Measurements from ENCODE around the gene BEND6.

DNA sequence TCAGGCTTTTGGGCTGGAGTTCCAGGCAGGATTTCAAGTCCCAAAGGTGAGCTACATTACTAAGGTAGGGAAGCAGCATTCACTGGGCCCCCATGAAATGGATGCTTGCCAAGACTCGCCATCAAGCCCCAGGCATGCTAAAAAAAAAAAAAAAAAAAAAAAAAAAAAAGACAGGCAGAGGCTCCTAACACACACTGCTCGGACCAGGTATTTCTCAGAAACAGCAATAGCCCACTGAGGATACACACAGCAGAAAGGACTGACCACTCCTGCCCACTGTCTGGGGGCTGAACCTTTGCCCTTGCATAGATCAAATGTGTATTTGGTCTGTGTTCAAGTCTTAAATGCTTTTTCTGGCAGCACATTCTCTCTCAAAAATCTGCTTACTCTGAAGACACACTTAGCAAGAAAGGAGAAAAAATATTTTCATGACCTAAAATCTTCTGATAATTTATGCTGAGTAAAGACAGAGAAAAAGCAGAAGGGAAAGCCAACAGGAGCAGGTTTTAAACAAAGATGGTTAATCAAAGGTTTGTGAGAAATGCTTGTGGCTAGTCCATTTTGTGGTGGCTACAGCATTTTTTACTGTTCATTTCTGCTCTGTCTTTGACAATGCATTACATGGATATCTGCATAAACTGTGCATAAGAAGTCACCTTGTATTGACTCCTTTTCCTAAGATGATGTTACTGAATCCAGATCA, 37.9 kb upstream of the BEND6 start:
- TF ChIP-seq, protein P1, sequence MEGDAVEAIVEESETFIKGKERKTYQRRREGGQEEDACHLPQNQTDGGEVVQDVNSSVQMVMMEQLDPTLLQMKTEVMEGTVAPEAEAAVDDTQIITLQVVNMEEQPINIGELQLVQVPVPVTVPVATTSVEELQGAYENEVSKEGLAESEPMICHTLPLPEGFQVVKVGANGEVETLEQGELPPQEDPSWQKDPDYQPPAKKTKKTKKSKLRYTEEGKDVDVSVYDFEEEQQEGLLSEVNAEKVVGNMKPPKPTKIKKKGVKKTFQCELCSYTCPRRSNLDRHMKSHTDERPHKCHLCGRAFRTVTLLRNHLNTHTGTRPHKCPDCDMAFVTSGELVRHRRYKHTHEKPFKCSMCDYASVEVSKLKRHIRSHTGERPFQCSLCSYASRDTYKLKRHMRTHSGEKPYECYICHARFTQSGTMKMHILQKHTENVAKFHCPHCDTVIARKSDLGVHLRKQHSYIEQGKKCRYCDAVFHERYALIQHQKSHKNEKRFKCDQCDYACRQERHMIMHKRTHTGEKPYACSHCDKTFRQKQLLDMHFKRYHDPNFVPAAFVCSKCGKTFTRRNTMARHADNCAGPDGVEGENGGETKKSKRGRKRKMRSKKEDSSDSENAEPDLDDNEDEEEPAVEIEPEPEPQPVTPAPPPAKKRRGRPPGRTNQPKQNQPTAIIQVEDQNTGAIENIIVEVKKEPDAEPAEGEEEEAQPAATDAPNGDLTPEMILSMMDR (IDR thresholded peaks at IDR 0.05), result no peak
- no peak for TF ChIP-seq POLR2A (IDR thresholded peaks at IDR 0.05)
